Measurements from ENCODE around the gene TSHZ2.

- TF ChIP-seq POLR2A (IDR thresholded peaks at IDR 0.05; ENCODE audit: low read depth, low read length) (no peak), POLR2AphosphoS5 (IDR thresholded peaks at IDR 0.05; ENCODE audit: low read depth, low read length) (no peak)
Measured at GRCh38 chr20:53092772-53093300, 120.7 kb downstream of the TSHZ2 start.

Measured in GM12892 (cell line).